K562 (cell line): Measurements from ENCODE around the gene ASCL2. TPM values are rescaled to one million over a fixed set of nuclear protein-coding genes. Genes with fewer than 3 reads are reported as not detected.
A peak's percentile ranks its signal among the peaks of the same experiment; 100 is the strongest.

Experiments
- BHLHE40 ChIP-seq: IDR thresholded peaks from 2 replicates; pipeline ENCODE4 v1.6.1; 2011; ENCODE audit warnings: low read length, improper control_type of control experiment
- CTCF ChIP-seq, 3 experiments: IDR thresholded peaks in 2 of 3; conservative IDR thresholded peaks in 1 of 3; 2 replicates each; pipeline ENCODE4 v1.5.1; 2011 to 2012; ENCODE audit warnings: low read length in 3 of 3, mild to moderate bottlenecking in 3 of 3, control low read depth in 2 of 3, improper control_type of control experiment in 1 of 3, inconsistent platforms in 1 of 3, low read depth in 1 of 3, mixed read lengths in 1 of 3, moderate library complexity in 1 of 3; ENCODE audit not compliant: insufficient read depth in 2 of 3
- JUND ChIP-seq, 2 experiments: IDR thresholded peaks; 2 replicates in 1 of 2; 3 replicates in 1 of 2; pipeline ENCODE4 v1.6.1; 2011; ENCODE audit warnings: borderline replicate concordance in 2 of 2, low read depth in 2 of 2, low read length in 2 of 2, improper control_type of control experiment in 1 of 2, missing biosample characterization in 1 of 2, missing genetic modification characterization in 1 of 2, missing genetic modification reagents in 1 of 2
- REST ChIP-seq, 2 experiments: fragments of 450-650 bp; formaldehyde crosslinking in 1 of 2; IDR thresholded peaks; 2 replicates each; pipeline versions ENCODE4 v1.4.0 to v1.6.1; 2014 to 2020; ENCODE audit warnings: mild to moderate bottlenecking in 2 of 2, borderline replicate concordance in 1 of 2, low read depth in 1 of 2
- SMARCB1 ChIP-seq: IDR thresholded peaks from 2 replicates; pipeline ENCODE4 v1.6.1; 2011; ENCODE audit warnings: improper control_type of control experiment, low read depth; ENCODE audit not compliant: insufficient read length
- SRF ChIP-seq, 2 experiments: fragments of 250-450, 450-650 bp in 1 of 2; sonication (Bioruptor Pico) in 1 of 2; sonication (generic) in 1 of 2; formaldehyde crosslinking; IDR thresholded peaks; 2 replicates each; pipeline versions ENCODE4 v1.5.0 to v1.5.1; 2020 to 2022; ENCODE audit warnings: mild to moderate bottlenecking in 1 of 2, missing genetic modification reagents in 1 of 2
- TCF3 ChIP-seq: sonication (generic); formaldehyde crosslinking; IDR thresholded peaks from 2 replicates; pipeline ENCODE4 v1.4.0; 2020; ENCODE audit warnings: mild to moderate bottlenecking, missing genetic modification reagents
- ZFP36 ChIP-seq: fragments of 150-350 bp; IDR thresholded peaks from 2 replicates; pipeline ENCODE4 v1.6.1; 2018; ENCODE audit warnings: low read length, low read depth; ENCODE audit not compliant: partially characterized antibody
- polyA plus RNA-seq, 8 experiments: library from polyadenylated mRNA; depleted of rRNA in 4 of 8; stranded (reverse) in 5 of 8; unstranded in 3 of 8; fragments of >200 nt; fragmentation: Nextera tagmentation in 2 of 8; fragmentation: Illumina TruSeq in 1 of 8; extraction: Ambion mirVana in 2 of 8; extraction: Trizol in 1 of 8; gene quantifications; 2 replicates each; pipeline versions ENCODE4 v1.2.1 to v1.2.3, GENCODE V29; 2011 to 2014; ENCODE audit warnings: inconsistent platforms in 1 of 8, missing spikeins in 1 of 8
- total RNA-seq, 7 experiments: library from RNA; depleted of rRNA in 6 of 7; stranded (reverse); fragments of >200 nt in 6 of 7; fragmentation: Illumina TruSeq in 2 of 7; extraction: Trizol in 2 of 7; gene quantifications; 2 replicates each; pipeline versions ENCODE4 v1.2.1 to v1.2.3, GENCODE V29; 2011 to 2021; ENCODE audit warnings: low replicate concordance in 1 of 7

The ASCL2 gene
- total and polyA plus RNA-seq, 9 of the 15 experiments (the other 6 are each of a cell fraction or from before 2014, with no cell fraction given): 0.11 to 1.4 (median 0.36) TPM; not detected in 2

- TF ChIP-seq CTCF (IDR thresholded peaks at IDR 0.05 in 2 of 3, conservative IDR thresholded peaks at IDR 0.05 in 1 of 3; ENCODE audit: insufficient read depth in 2 of 3, low read depth in 1 of 3, low read length in 3 of 3) (peak; percentile 50 to 70 (median 68); a peak in 5 of 6 replicates), JUND (IDR thresholded peaks at IDR 0.05; ENCODE audit: borderline replicate concordance, low read depth, low read length) (0 out of 2 replicates have a peak, but pooled peaks have one; percentile 3), JUND (tag; IDR thresholded peaks at IDR 0.05; ENCODE audit: borderline replicate concordance, low read depth, low read length) (no peak), TCF3 (no peak), SMARCB1 (no peak), SRF (CRISPR knock-in tag; IDR thresholded peaks at IDR 0.05) (peak in 1 of 2 experiments; percentile 76; a peak in 1 of 4 replicates), BHLHE40 (0 out of 2 replicates have a peak, but pooled peaks have one; percentile 15), REST (IDR thresholded peaks at IDR 0.05; ENCODE audit: borderline replicate concordance) (peak; percentile 77), REST (CRISPR knock-in tag; IDR thresholded peaks at IDR 0.05; ENCODE audit: low read depth) (no peak), ZFP36 (peak; percentile 20)
Measured at GRCh38 chr11:2293984-2294925, 23.9 kb upstream of the ASCL2 start (continued).
